Sigmoid colon (tissue), 7 donors: ENCODE data around the gene ABHD14A. TPM values are rescaled to one million over a fixed set of nuclear protein-coding genes. Genes with fewer than 3 reads are reported as not detected.

ENCODE experiments used
- DNase-seq: peaks from one replicate; pipeline ENCODE4 v3.0.0-alpha.2; 2019
- H3K27ac ChIP-seq, 4 donors: fragments of 200-600 bp; sonication (generic); one replicate each; pipeline ENCODE4 v1.5.1; 2016 to 2019; ENCODE audit warnings: mild to moderate bottlenecking in 1 of 4
- H3K27me3 ChIP-seq, 3 donors: fragments of 200-600 bp; sonication (generic); one replicate each; pipeline ENCODE4 v1.5.1; 2019; ENCODE audit warnings: mild to moderate bottlenecking in 1 of 3
- H3K36me3 ChIP-seq, 4 donors: fragments of 200-600 bp; sonication (generic); one replicate each; pipeline ENCODE4 v1.5.1; 2016 to 2019
- H3K4me1 ChIP-seq, 4 donors: fragments of 200-600 bp; sonication (generic); one replicate each; pipeline ENCODE4 v1.5.1; 2017 to 2019
- H3K4me3 ChIP-seq, 4 donors: fragments of 200-600 bp; sonication (generic); one replicate each; pipeline ENCODE4 v1.5.1; 2017 to 2019; ENCODE audit warnings: mild to moderate bottlenecking in 2 of 4, moderate library complexity in 1 of 4
- H3K9me3 ChIP-seq, 4 donors: fragments of 200-600 bp in 3 of 4; sonication (generic) in 3 of 4; one replicate each; pipeline versions ENCODE4 v1.5.1 to v1.6.1; 2013 to 2019
- EP300 ChIP-seq, 4 donors: sonication (generic); formaldehyde crosslinking; IDR thresholded peaks; one replicate each; pipeline ENCODE4 v1.6.1; 2017; ENCODE audit warnings: antibody characterized with exemption in 4 of 4
- POLR2A ChIP-seq, 2 donors: fragments of 450-650 bp; IDR thresholded peaks; one replicate each; pipeline ENCODE4 v1.6.1; 2016; ENCODE audit warnings: antibody characterized with exemption in 2 of 2, mild to moderate bottlenecking in 2 of 2, moderate library complexity in 2 of 2
- POLR2AphosphoS5 ChIP-seq, 4 donors: sonication (generic); formaldehyde crosslinking; IDR thresholded peaks; one replicate each; pipeline ENCODE4 v1.6.1; 2017; ENCODE audit warnings: antibody characterized with exemption in 4 of 4
- WGBS, 2 donors: extraction: QIAGEN DNeasy Blood & Tissue Kit; methylation state at CpG; one replicate each; pipeline ENCODE4 v1.1.7; 2013; 5-methylcytosine and 5-hydroxymethylcytosine counted together
- intact Hi-C: fragments of 100-400 bp; cut with DNase I; formaldehyde crosslinking; loops from one replicate; pipeline ENCODE4 v1.15.1; 2023
- polyA plus RNA-seq, 3 donors: library from polyadenylated mRNA; stranded (reverse); fragments of 200-250 nt; gene quantifications; one replicate each; pipeline ENCODE4 v1.2.3, GENCODE V29; 2013
- total RNA-seq, 4 donors: library from RNA; depleted of rRNA; stranded (reverse); fragments of >200 nt; gene quantifications; one replicate each; pipeline ENCODE4 v1.1.0, GENCODE V29; 2016
- TF ChIP-seq, protein P1 (sequence below), 4 experiments: fragments of 450-650 bp in 3 of 4; fragments of 200-600 bp in 1 of 4; IDR thresholded peaks; one replicate each; pipeline ENCODE4 v1.5.1; 2016 to 2019; ENCODE audit warnings: antibody characterized with exemption in 4 of 4, mild to moderate bottlenecking in 3 of 4, moderate library complexity in 2 of 4
- donor health status: healthy with polysubstance abuse.
- donor health status: Bipolar disorder and iron deficiency.
- donor health status: healthy.

ABHD14A gene
- total and polyA plus RNA-seq, 7 donors, result 3.2 to 35.3 (median 16.3) TPM

GRCh38 chr3:52023101-52023770 is 48.4 kb downstream of the ABHD14A start:
- H3K36me3 ChIP-seq, result no peaks in the 10 kb centered on the region
- DNase-seq, result no peak
- H3K27ac ChIP-seq, result peak overlapping the region in 2 of 4 donors; percentile 21 to 76
- H3K27me3 ChIP-seq, result no peaks in the 10 kb centered on the region
- H3K9me3 ChIP-seq, result no peaks in the 10 kb centered on the region
- TF ChIP-seq, protein P1, sequence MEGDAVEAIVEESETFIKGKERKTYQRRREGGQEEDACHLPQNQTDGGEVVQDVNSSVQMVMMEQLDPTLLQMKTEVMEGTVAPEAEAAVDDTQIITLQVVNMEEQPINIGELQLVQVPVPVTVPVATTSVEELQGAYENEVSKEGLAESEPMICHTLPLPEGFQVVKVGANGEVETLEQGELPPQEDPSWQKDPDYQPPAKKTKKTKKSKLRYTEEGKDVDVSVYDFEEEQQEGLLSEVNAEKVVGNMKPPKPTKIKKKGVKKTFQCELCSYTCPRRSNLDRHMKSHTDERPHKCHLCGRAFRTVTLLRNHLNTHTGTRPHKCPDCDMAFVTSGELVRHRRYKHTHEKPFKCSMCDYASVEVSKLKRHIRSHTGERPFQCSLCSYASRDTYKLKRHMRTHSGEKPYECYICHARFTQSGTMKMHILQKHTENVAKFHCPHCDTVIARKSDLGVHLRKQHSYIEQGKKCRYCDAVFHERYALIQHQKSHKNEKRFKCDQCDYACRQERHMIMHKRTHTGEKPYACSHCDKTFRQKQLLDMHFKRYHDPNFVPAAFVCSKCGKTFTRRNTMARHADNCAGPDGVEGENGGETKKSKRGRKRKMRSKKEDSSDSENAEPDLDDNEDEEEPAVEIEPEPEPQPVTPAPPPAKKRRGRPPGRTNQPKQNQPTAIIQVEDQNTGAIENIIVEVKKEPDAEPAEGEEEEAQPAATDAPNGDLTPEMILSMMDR (IDR thresholded peaks at IDR 0.05), result no peak
- no peak for TF ChIP-seq POLR2A (IDR thresholded peaks at IDR 0.05)
- TF ChIP-seq POLR2AphosphoS5 (IDR thresholded peaks at IDR 0.05), result no peak
- no peak for TF ChIP-seq EP300 (IDR thresholded peaks at IDR 0.05)
- intact Hi-C loops, result no loop called here
- peaks cover 0 to 23% (median 19%) of the 10 kb centered on the region in 4 donors for H3K4me1 ChIP-seq
- no peak overlapping the region for H3K4me3 ChIP-seq
- whole genome bisulfite sequencing, 2 donors, result 90 to 94% methylated on average over 3 of the region's 3 CpGs

DNA sequence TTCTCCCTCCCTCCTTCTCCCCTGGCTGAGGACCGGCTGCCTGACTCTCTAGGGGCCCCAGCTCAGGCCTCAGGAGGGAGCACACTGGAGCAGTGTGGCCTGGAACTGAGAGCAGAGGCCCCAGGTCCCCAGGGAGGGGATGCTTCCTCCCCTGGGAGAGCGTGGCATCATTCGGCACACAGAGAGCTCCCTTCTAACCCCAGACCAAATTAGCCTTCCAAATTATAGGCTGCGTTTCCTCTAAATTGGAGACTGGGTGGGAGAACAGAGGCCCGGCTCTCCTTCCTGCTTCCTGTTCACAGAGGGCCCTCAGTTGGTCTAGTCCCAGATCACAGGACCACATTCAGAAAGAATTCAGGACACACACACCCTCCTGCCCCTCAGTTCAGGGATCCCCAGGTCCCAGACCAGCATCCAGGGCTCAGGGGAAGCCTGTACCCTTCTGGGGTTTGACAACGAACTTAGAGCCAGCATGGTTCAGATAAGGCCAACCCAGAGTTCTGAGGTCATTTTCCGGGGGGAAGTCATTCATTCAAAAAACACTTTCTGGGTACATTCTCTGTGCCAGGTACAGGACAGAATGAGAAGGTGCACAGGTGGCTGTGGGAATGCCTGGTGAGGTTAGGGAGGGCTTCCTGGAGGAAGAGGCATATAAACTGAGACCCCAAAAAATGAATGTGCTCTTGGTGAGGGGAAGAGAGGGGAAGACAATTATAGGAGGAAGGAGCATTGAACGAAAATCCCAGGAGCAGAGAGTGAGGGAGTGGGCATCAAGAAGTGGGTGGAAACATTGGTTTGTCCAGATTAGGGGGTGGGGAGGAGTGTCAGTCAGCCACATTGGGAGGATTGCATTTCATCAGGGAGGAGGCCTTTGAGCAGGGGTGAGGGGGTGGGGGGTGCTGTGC is 49.2 kb downstream of the ABHD14A start:
- intact Hi-C loops, result no loop called here
- 68 to 81% methylated on average over 8 of the region's 8 CpGs for WGBS, 2 donors
- Histone ChIP-seq H3K4me3 (no peak overlapping the region), H3K9me3 (no peaks in the 10 kb centered on the region), H3K27me3 (no peaks in the 10 kb centered on the region), H3K36me3 (no peaks in the 10 kb centered on the region), H3K27ac (no peak overlapping the region), H3K4me1 (peaks cover 0 to 23% (median 19%) of the 10 kb centered on the region in 4 donors)
- no peak for DNase-seq
- TF ChIP-seq EP300 (IDR thresholded peaks at IDR 0.05) (no peak), POLR2A (IDR thresholded peaks at IDR 0.05) (no peak), POLR2AphosphoS5 (IDR thresholded peaks at IDR 0.05) (no peak)
- TF ChIP-seq, protein P1 (IDR thresholded peaks at IDR 0.05), result no peak

GRCh38 chr3:52024765-52025452 is 50.0 kb downstream of the ABHD14A start:
- Histone ChIP-seq H3K4me1 (peaks cover 0 to 19% (median 18%) of the 10 kb centered on the region in 4 donors), H3K36me3 (no peaks in the 10 kb centered on the region), H3K27ac (no peak overlapping the region), H3K4me3 (no peak overlapping the region), H3K9me3 (no peaks in the 10 kb centered on the region), H3K27me3 (no peaks in the 10 kb centered on the region)
- TF ChIP-seq, protein P1 (IDR thresholded peaks at IDR 0.05), result no peak
- no peak for TF ChIP-seq EP300 (IDR thresholded peaks at IDR 0.05)
- intact Hi-C loops, result no loop called here
- 85 to 87% methylated on average over 6 of the region's 6 CpGs for WGBS, 2 donors
- DNase-seq, result no peak

- no peak for TF ChIP-seq EP300 (IDR thresholded peaks at IDR 0.05)
- no peak for TF ChIP-seq POLR2AphosphoS5 (IDR thresholded peaks at IDR 0.05)
- TF ChIP-seq POLR2A (IDR thresholded peaks at IDR 0.05), result no peak
- TF ChIP-seq, protein P1 (IDR thresholded peaks at IDR 0.05), result no peak
- intact Hi-C loops, result no loop called here
- Histone ChIP-seq H3K36me3 (no peaks in the 10 kb centered on the region), H3K4me1 (peaks cover 0 to 19% (median 18%) of the 10 kb centered on the region in 4 donors), H3K27ac (no peak overlapping the region), H3K27me3 (no peaks in the 10 kb centered on the region), H3K4me3 (no peak overlapping the region), H3K9me3 (no peaks in the 10 kb centered on the region)
- WGBS, 2 donors, result 79 to 86% methylated on average over 7 of the region's 7 CpGs
- DNase-seq, result no peak
Observed at GRCh38 chr3:52025453-52025852, 50.6 kb downstream of the ABHD14A start.
